Measurements from ENCODE around the gene MROH2B. TPM values are rescaled to one million over a fixed set of nuclear protein-coding genes. Genes with fewer than 3 reads are reported as not detected.
"Not testable (repeated sequence)": the region's sequence is repeated elsewhere in the genome, so short reads cannot be mapped to it uniquely, and the experiment has no call there.

The MROH2B gene
- total and polyA plus RNA-seq, 4 donors = not detected

DNA sequence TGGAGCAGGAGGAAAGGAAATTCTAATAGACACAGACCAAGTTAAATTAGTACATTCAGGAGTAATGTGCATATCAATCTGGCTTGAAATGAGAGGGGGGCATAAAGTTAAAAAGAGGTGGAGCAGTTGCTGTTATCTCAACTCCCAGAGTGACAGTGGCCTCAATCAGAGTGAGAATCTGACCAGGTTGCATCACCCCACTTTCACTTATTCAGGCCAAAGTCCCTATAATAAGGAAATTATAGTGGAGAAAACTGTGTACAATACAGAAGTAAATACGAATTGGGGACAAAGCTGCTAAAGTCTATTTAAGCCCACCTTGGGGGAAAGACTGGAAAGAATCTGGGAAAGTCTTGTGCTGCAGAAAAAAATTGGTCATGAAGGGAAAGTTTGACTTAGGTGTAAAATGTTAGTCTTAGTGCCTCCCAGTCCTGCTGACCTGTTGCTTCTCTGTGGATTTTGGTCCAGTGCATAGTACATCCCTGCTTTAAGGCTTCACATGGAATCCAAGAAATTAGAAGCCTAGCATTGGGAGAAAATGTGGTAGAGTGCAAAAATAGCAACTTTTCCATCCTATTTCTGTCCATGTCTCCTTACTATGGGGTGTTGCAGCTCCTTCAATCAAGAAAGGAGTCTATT is 27.9 kb downstream of the MROH2B start:
- Histone ChIP-seq H3K27ac (ENCODE audit: low read depth, low read length) (no peak overlapping the region), H3K27me3 (ENCODE audit: control insufficient read depth, insufficient read depth, low read length) (no peaks in the 10 kb centered on the region), H3K36me3 (ENCODE audit: control insufficient read depth, insufficient read depth, low read length) (no peaks in the 10 kb centered on the region), H3K4me1 (ENCODE audit: control insufficient read depth, insufficient read depth, low read length) (no peaks in the 10 kb centered on the region), H3K9me3 (ENCODE audit: control insufficient read depth, insufficient read depth, low read length) (no peaks in the 10 kb centered on the region), H3K4me3 (ENCODE audit: low read depth, low read length) (no peak overlapping the region)
- 100% methylated on average over 1 of the region's 1 CpG for WGBS (ENCODE audit: insufficient coverage)
- no peak for DNase-seq (ENCODE audit: low read depth in 4 of 6, low spot score in 6 of 6)

DNA sequence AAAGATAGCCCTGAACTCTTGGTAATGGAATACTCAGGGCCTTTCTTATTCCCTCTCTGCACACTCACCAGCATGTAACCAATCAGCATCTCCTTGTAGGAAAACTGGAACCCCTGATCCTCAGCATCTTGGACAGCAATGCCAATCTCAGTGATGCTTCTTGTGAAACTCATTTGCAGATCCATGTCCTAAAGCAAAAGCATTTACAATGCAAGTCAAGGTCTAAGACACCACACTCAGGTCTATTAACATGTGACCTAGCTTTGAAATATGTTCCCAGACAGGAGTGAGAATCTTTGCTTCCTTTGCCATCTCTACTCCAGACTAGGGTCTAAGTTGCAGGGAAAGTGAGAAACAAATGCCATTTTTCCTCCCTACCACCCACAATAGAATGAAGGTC is 38.2 kb downstream of the MROH2B start:
- no peaks in the 10 kb centered on the region for H3K4me1 ChIP-seq (ENCODE audit: control insufficient read depth, insufficient read depth, low read length)
- H3K27ac ChIP-seq (ENCODE audit: low read depth, low read length) = no peak overlapping the region
- no peaks in the 10 kb centered on the region for H3K27me3 ChIP-seq (ENCODE audit: control insufficient read depth, insufficient read depth, low read length)
- no peaks in the 10 kb centered on the region for H3K36me3 ChIP-seq (ENCODE audit: control insufficient read depth, insufficient read depth, low read length)
- H3K9me3 ChIP-seq (ENCODE audit: control insufficient read depth, insufficient read depth, low read length) = no peaks in the 10 kb centered on the region
- no peak for DNase-seq (ENCODE audit: low read depth in 4 of 6, low spot score in 6 of 6)
- H3K4me3 ChIP-seq (ENCODE audit: low read depth, low read length) = no peak overlapping the region

GRCh38 chr5:41022600-41022999 is 48.5 kb downstream of the MROH2B start:
- 97% methylated on average over 7 of the region's 8 CpGs for WGBS (ENCODE audit: insufficient coverage)
- H3K27me3 ChIP-seq (ENCODE audit: control insufficient read depth, insufficient read depth, low read length); H3K4me1 ChIP-seq (ENCODE audit: control insufficient read depth, insufficient read depth, low read length); DNase-seq (ENCODE audit: low read depth in 4 of 6, low spot score in 6 of 6); H3K4me3 ChIP-seq (ENCODE audit: low read depth, low read length); H3K27ac ChIP-seq (ENCODE audit: low read depth, low read length); H3K36me3 ChIP-seq (ENCODE audit: control insufficient read depth, insufficient read depth, low read length); H3K9me3 ChIP-seq (ENCODE audit: control insufficient read depth, insufficient read depth, low read length): not testable (repeated sequence)

DNA sequence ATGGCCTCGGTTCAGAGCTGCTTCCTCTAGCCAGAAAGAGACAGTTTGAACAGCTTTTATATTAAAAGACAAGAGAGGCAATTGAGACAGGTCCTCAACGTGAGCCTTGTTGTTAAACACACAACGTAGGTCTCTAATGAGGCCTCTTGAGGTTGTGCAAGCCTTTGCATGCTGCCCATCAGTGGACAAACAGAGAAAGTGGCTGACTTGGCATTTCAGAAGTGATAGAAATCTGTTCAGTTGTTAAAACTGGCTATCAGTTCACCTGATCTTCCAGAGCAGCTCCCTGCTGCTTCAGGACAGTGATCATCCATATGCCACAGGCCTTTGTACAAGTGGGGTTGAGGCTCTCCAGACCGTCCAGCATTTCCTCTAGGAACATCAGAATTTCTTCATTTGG is 58.8 kb downstream of the MROH2B start:
- Histone ChIP-seq H3K27ac (ENCODE audit: low read depth, low read length) (no peak overlapping the region), H3K4me3 (ENCODE audit: low read depth, low read length) (no peak overlapping the region), H3K9me3 (ENCODE audit: control insufficient read depth, insufficient read depth, low read length) (no peaks in the 10 kb centered on the region), H3K4me1 (ENCODE audit: control insufficient read depth, insufficient read depth, low read length) (no peaks in the 10 kb centered on the region), H3K36me3 (ENCODE audit: control insufficient read depth, insufficient read depth, low read length) (no peaks in the 10 kb centered on the region), H3K27me3 (ENCODE audit: control insufficient read depth, insufficient read depth, low read length) (no peaks in the 10 kb centered on the region)
- no peak for DNase-seq (ENCODE audit: low read depth in 4 of 6, low spot score in 6 of 6)
- WGBS (ENCODE audit: insufficient coverage) = 72% methylated on average over 2 of the region's 4 CpGs

- DNase-seq (ENCODE audit: low read depth in 4 of 6, low spot score in 6 of 6) = no peak
- Histone ChIP-seq H3K36me3 (ENCODE audit: control insufficient read depth, insufficient read depth, low read length) (no peaks in the 10 kb centered on the region), H3K9me3 (ENCODE audit: control insufficient read depth, insufficient read depth, low read length) (no peaks in the 10 kb centered on the region), H3K27me3 (ENCODE audit: control insufficient read depth, insufficient read depth, low read length) (no peaks in the 10 kb centered on the region), H3K27ac (ENCODE audit: low read depth, low read length) (no peak overlapping the region), H3K4me1 (ENCODE audit: control insufficient read depth, insufficient read depth, low read length) (no peaks in the 10 kb centered on the region), H3K4me3 (ENCODE audit: low read depth, low read length) (no peak overlapping the region)
- 100% methylated on average over 1 of the region's 6 CpGs for WGBS (ENCODE audit: insufficient coverage)
Observed at GRCh38 chr5:41010572-41010971, 60.6 kb downstream of the MROH2B start.

DNA sequence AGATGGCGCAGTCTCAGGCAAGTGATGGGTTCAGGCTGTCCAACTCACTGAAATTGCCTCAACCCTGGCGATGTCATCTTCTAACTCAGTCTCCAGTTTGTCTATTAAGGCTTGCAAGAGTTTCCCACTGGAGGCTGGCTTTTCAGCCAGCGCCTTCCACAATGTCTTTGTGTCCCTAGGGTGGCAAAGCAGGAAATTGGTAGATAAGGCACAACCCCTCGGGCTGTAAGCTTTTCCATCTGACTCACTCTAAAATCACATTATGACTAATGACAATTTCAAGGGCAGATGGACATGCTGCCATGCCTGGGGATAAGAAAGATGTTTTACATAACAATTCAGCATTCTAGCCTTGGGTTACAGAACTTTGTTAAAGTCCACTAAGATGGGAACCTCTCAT is 61.9 kb downstream of the MROH2B start:
- Histone ChIP-seq H3K4me3 (ENCODE audit: low read depth, low read length) (no peak overlapping the region), H3K27me3 (ENCODE audit: control insufficient read depth, insufficient read depth, low read length) (no peaks in the 10 kb centered on the region), H3K4me1 (ENCODE audit: control insufficient read depth, insufficient read depth, low read length) (no peaks in the 10 kb centered on the region), H3K27ac (ENCODE audit: low read depth, low read length) (no peak overlapping the region), H3K36me3 (ENCODE audit: control insufficient read depth, insufficient read depth, low read length) (no peaks in the 10 kb centered on the region), H3K9me3 (ENCODE audit: control insufficient read depth, insufficient read depth, low read length) (no peaks in the 10 kb centered on the region)
- DNase-seq (ENCODE audit: low read depth in 4 of 6, low spot score in 6 of 6) = no peak
- 100% methylated on average over 1 of the region's 4 CpGs for WGBS (ENCODE audit: insufficient coverage)

GRCh38 chr5:41004931-41005330 is 66.2 kb downstream of the MROH2B start:
- Histone ChIP-seq H3K9me3 (ENCODE audit: control insufficient read depth, insufficient read depth, low read length) (no peaks in the 10 kb centered on the region), H3K36me3 (ENCODE audit: control insufficient read depth, insufficient read depth, low read length) (no peaks in the 10 kb centered on the region), H3K4me3 (ENCODE audit: low read depth, low read length) (no peak overlapping the region), H3K27me3 (ENCODE audit: control insufficient read depth, insufficient read depth, low read length) (no peaks in the 10 kb centered on the region), H3K27ac (ENCODE audit: low read depth, low read length) (no peak overlapping the region), H3K4me1 (ENCODE audit: control insufficient read depth, insufficient read depth, low read length) (no peaks in the 10 kb centered on the region)
- WGBS (ENCODE audit: insufficient coverage) = 86% methylated on average over 5 of the region's 7 CpGs
- DNase-seq (ENCODE audit: low read depth in 4 of 6, low spot score in 6 of 6) = no peak

GRCh38 chr5:41003670-41004376 is 67.3 kb downstream of the MROH2B start:
- no peaks in the 10 kb centered on the region for H3K36me3 ChIP-seq (ENCODE audit: control insufficient read depth, insufficient read depth, low read length)

DNA sequence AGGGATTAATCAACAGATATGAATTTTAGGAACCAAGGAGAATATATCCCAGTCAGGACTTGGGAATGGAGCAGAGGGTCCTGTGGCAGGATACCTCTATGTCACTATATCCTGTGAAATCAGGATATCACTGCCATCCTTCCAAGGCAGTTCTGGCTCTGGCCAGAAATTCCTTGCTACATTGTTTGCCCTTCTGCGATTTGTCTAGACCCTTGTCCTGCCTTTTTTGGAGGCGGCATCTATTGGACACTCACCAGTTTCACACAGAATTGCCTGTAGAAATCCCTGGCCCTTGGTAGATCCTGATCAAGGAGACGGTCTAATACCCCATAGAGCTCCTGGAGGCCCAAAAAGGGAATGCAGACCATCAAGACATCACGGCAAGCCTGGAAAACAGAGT is 71.2 kb downstream of the MROH2B start:
- Histone ChIP-seq H3K36me3 (ENCODE audit: control insufficient read depth, insufficient read depth, low read length) (no peaks in the 10 kb centered on the region), H3K9me3 (ENCODE audit: control insufficient read depth, insufficient read depth, low read length) (no peaks in the 10 kb centered on the region), H3K27ac (ENCODE audit: low read depth, low read length) (no peak overlapping the region), H3K27me3 (ENCODE audit: control insufficient read depth, insufficient read depth, low read length) (no peaks in the 10 kb centered on the region), H3K4me3 (ENCODE audit: low read depth, low read length) (no peak overlapping the region), H3K4me1 (ENCODE audit: control insufficient read depth, insufficient read depth, low read length) (no peaks in the 10 kb centered on the region)
- DNase-seq (ENCODE audit: low read depth in 4 of 6, low spot score in 6 of 6) = no peak
- 92% methylated on average over 4 of the region's 4 CpGs for WGBS (ENCODE audit: insufficient coverage)

More at GRCh38 chr5:41003670-41004376, 67.3 kb downstream of the MROH2B start:
- H3K27me3 ChIP-seq (ENCODE audit: control insufficient read depth, insufficient read depth, low read length) = no peaks in the 10 kb centered on the region
- no peak overlapping the region for H3K27ac ChIP-seq (ENCODE audit: low read depth, low read length)
- H3K4me1 ChIP-seq (ENCODE audit: control insufficient read depth, insufficient read depth, low read length) = no peaks in the 10 kb centered on the region
- 75% methylated on average over 3 of the region's 3 CpGs for WGBS (ENCODE audit: insufficient coverage)
- DNase-seq (ENCODE audit: low read depth in 4 of 6, low spot score in 6 of 6) = no peak
- no peak overlapping the region for H3K4me3 ChIP-seq (ENCODE audit: low read depth, low read length)
- H3K9me3 ChIP-seq (ENCODE audit: control insufficient read depth, insufficient read depth, low read length) = no peaks in the 10 kb centered on the region

DNA sequence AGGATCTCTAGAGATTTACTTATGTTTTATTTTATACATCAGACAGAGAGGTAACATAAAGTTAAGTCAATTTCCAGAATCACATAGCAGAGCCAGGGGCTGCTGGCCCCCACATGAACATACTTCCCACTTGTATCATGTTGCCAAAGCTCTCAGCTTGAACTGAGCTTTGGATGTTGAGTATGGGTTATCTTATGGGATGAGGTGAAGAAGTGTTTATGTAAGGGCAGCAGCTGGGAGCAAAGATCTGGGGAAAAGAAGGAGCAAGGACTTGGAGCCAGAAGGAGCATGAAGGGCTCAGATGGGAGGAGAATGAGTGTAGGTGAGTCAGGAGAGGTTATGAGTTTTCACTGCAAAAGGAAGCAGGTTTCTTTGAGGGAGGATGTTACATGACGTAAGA is 72.0 kb downstream of the MROH2B start:
- no peaks in the 10 kb centered on the region for H3K4me1 ChIP-seq (ENCODE audit: control insufficient read depth, insufficient read depth, low read length)
- H3K36me3 ChIP-seq (ENCODE audit: control insufficient read depth, insufficient read depth, low read length) = no peaks in the 10 kb centered on the region
- DNase-seq (ENCODE audit: low read depth in 4 of 6, low spot score in 6 of 6) = no peak
- H3K9me3 ChIP-seq (ENCODE audit: control insufficient read depth, insufficient read depth, low read length) = no peaks in the 10 kb centered on the region
- no peak overlapping the region for H3K4me3 ChIP-seq (ENCODE audit: low read depth, low read length)
- no peaks in the 10 kb centered on the region for H3K27me3 ChIP-seq (ENCODE audit: control insufficient read depth, insufficient read depth, low read length)
- no CpG with 5 or more reads among the region's 1 CpG for WGBS (ENCODE audit: insufficient coverage)
- H3K27ac ChIP-seq (ENCODE audit: low read depth, low read length) = no peak overlapping the region

Measured in spinal cord (tissue), 10 donors.